GM21723 (cell line): ENCODE data around the gene RHOBTB1.

ENCODE experiments used
- ATAC-seq: cut with Tn5 transposase; IDR thresholded peaks from one replicate; pipeline ENCODE4 v1.9.1; 2021; ENCODE audit warnings: mild to moderate bottlenecking, moderate library complexity; ENCODE audit not compliant: unreplicated experiment

The RHOBTB1 gene

GRCh38 chr10:60825520-60825919 is 118.5 kb downstream of the RHOBTB1 start:
- no peak for ATAC-seq

GRCh38 chr10:60823324-60823723 is 120.7 kb downstream of the RHOBTB1 start:
- ATAC-seq: no peak

- no peak for ATAC-seq
Observed at GRCh38 chr10:60822809-60823208, 121.2 kb downstream of the RHOBTB1 start.

- ATAC-seq: no peak
Observed at GRCh38 chr10:60821656-60822055, 122.3 kb downstream of the RHOBTB1 start.

GRCh38 chr10:60820093-60820754 is 123.8 kb downstream of the RHOBTB1 start:
- peak; percentile 67 for ATAC-seq
